Smooth muscle cell (in vitro differentiated cells): ENCODE measurements around the gene VCPKMT. TPM values are rescaled to one million over a fixed set of nuclear protein-coding genes. Genes with fewer than 3 reads are reported as not detected.

Experiments
- DNase-seq: peaks from one replicate; lab custom pipeline; 2025; ENCODE audit not compliant: unreplicated experiment; lab: John Stamatoyannopoulos, UW
- H2AFZ ChIP-seq: fragments of 200-600 bp; sonication (generic); 2 replicates; pipeline ENCODE4 v1.6.0; 2016; ENCODE audit warnings: antibody characterized with exemption, low read depth, mild to moderate bottlenecking
- H3F3A ChIP-seq: fragments of 200-600 bp; sonication (generic); 2 replicates; pipeline ENCODE4 v1.6.0; 2017; ENCODE audit warnings: antibody characterized with exemption, low read depth
- H3K27ac ChIP-seq: fragments of 200-600 bp; sonication (generic); 2 replicates; pipeline ENCODE4 v1.5.1; 2016; ENCODE audit warnings: low read depth, mild to moderate bottlenecking
- H3K27me3 ChIP-seq: fragments of 200-600 bp; sonication (generic); 2 replicates; pipeline ENCODE4 v1.6.1; 2016; ENCODE audit warnings: low read depth, mild to moderate bottlenecking
- H3K36me3 ChIP-seq: fragments of 200-600 bp; sonication (generic); 2 replicates; pipeline ENCODE4 v1.5.1; 2016; ENCODE audit warnings: low read depth
- H3K4me1 ChIP-seq: fragments of 200-600 bp; sonication (generic); 2 replicates; pipeline ENCODE4 v1.5.1; 2016; ENCODE audit warnings: low read depth
- H3K4me2 ChIP-seq: fragments of 200-600 bp; sonication (generic); 2 replicates; pipeline ENCODE4 v1.6.0; 2016; ENCODE audit warnings: mild to moderate bottlenecking
- H3K4me3 ChIP-seq: fragments of 200-600 bp; sonication (generic); 2 replicates; pipeline ENCODE4 v1.5.1; 2016; ENCODE audit warnings: mild to moderate bottlenecking
- H3K79me2 ChIP-seq: fragments of 200-600 bp; sonication (generic); 2 replicates; pipeline ENCODE4 v1.6.0; 2016; ENCODE audit warnings: low read depth, mild to moderate bottlenecking
- H3K9ac ChIP-seq: fragments of 200-600 bp; sonication (generic); 2 replicates; pipeline ENCODE4 v1.6.0; 2016; ENCODE audit warnings: low read depth
- H3K9me3 ChIP-seq: fragments of 200-600 bp; sonication (generic); replicated peaks from 2 replicates; pipeline ENCODE4 v1.5.1; 2016; ENCODE audit warnings: low read depth
- H4K20me1 ChIP-seq: fragments of 200-600 bp; sonication (generic); 2 replicates; pipeline ENCODE4 v1.6.0; 2016; ENCODE audit warnings: low read depth
- WGBS: methylation state at CpG from one replicate; pipeline ENCODE4 v1.1.7; 2016; ENCODE audit warnings: low lambda C conversion rate; 5-methylcytosine and 5-hydroxymethylcytosine counted together
- polyA plus RNA-seq: library from polyadenylated mRNA; unstranded; fragments of >200 nt; fragmentation: Nextera tagmentation; extraction: Ambion mirVana; gene quantifications from 2 replicates; pipeline ENCODE4 v1.2.1, GENCODE V29; 2016
- total RNA-seq: library from RNA; depleted of rRNA; stranded (reverse); fragments of >200 nt; gene quantifications from 2 replicates; pipeline ENCODE4 v1.2.3, GENCODE V29; 2014
- TF ChIP-seq, protein P1 (sequence below): fragments of 200-600 bp; sonication (generic); IDR thresholded peaks from 2 replicates; pipeline ENCODE4 v1.5.1; 2017; ENCODE audit warnings: borderline replicate concordance, mild to moderate bottlenecking, antibody characterized with exemption; ENCODE audit not compliant: insufficient read depth, poor library complexity, severe bottlenecking

The VCPKMT gene
- total and polyA plus RNA-seq, 2 experiments from 2014 or later, result 13.0 to 17.0 TPM

GRCh38 chr14:50110323-50111037 is 5.9 kb downstream of the VCPKMT start:
- H3F3A ChIP-seq, result peaks cover 24% of the 10 kb centered on the region
- H3K4me1 ChIP-seq, result peaks cover under 1% of the 10 kb centered on the region
- H3K36me3 ChIP-seq, result no peaks in the 10 kb centered on the region
- H3K27ac ChIP-seq, result no peak overlapping the region
- 87% methylated on average over 4 of the region's 4 CpGs for WGBS
- no peak overlapping the region for H3K4me2 ChIP-seq
- no peak overlapping the region for H2AFZ ChIP-seq
- TF ChIP-seq, protein P1, sequence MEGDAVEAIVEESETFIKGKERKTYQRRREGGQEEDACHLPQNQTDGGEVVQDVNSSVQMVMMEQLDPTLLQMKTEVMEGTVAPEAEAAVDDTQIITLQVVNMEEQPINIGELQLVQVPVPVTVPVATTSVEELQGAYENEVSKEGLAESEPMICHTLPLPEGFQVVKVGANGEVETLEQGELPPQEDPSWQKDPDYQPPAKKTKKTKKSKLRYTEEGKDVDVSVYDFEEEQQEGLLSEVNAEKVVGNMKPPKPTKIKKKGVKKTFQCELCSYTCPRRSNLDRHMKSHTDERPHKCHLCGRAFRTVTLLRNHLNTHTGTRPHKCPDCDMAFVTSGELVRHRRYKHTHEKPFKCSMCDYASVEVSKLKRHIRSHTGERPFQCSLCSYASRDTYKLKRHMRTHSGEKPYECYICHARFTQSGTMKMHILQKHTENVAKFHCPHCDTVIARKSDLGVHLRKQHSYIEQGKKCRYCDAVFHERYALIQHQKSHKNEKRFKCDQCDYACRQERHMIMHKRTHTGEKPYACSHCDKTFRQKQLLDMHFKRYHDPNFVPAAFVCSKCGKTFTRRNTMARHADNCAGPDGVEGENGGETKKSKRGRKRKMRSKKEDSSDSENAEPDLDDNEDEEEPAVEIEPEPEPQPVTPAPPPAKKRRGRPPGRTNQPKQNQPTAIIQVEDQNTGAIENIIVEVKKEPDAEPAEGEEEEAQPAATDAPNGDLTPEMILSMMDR, result no peak
- H3K79me2 ChIP-seq, result peaks cover 22% of the 10 kb centered on the region
- no peak overlapping the region for H3K9ac ChIP-seq
- H4K20me1 ChIP-seq, result no peaks in the 10 kb centered on the region
- no peak for DNase-seq
- H3K9me3 ChIP-seq, result no peaks in the 10 kb centered on the region
- H3K4me3 ChIP-seq, result no peak overlapping the region
- no peaks in the 10 kb centered on the region for H3K27me3 ChIP-seq

GRCh38 chr14:50109342-50109741 is 7.0 kb downstream of the VCPKMT start:
- H3K27me3 ChIP-seq, result no peaks in the 10 kb centered on the region
- no peaks in the 10 kb centered on the region for H3K36me3 ChIP-seq
- H3K27ac ChIP-seq, result no peak overlapping the region
- H4K20me1 ChIP-seq, result no peaks in the 10 kb centered on the region
- H2AFZ ChIP-seq, result no peak overlapping the region
- TF ChIP-seq, protein P1, result peak; percentile 31
- H3K4me3 ChIP-seq, result no peak overlapping the region
- 89% methylated on average over 6 of the region's 6 CpGs for WGBS
- no peak overlapping the region for H3K4me2 ChIP-seq
- no peak for DNase-seq
- H3F3A ChIP-seq, result peaks cover 24% of the 10 kb centered on the region
- H3K9ac ChIP-seq, result no peak overlapping the region
- H3K79me2 ChIP-seq, result peaks cover 12% of the 10 kb centered on the region
- no peaks in the 10 kb centered on the region for H3K9me3 ChIP-seq
- H3K4me1 ChIP-seq, result no peaks in the 10 kb centered on the region

- DNase-seq, result no peak
- no peaks in the 10 kb centered on the region for H3K36me3 ChIP-seq
- H3K9me3 ChIP-seq, result no peaks in the 10 kb centered on the region
- peaks cover 24% of the 10 kb centered on the region for H3F3A ChIP-seq
- 87% methylated on average over 2 of the region's 2 CpGs for WGBS
- no peaks in the 10 kb centered on the region for H4K20me1 ChIP-seq
- H3K4me2 ChIP-seq, result no peak overlapping the region
- H2AFZ ChIP-seq, result no peak overlapping the region
- peak overlapping the region; percentile 42 for H3K27ac ChIP-seq
- peaks cover 4% of the 10 kb centered on the region for H3K4me1 ChIP-seq
- no peak overlapping the region for H3K4me3 ChIP-seq
- H3K27me3 ChIP-seq, result no peaks in the 10 kb centered on the region
- H3K9ac ChIP-seq, result no peak overlapping the region
- peaks cover under 1% of the 10 kb centered on the region for H3K79me2 ChIP-seq
- TF ChIP-seq, protein P1, result no peak
Measured at GRCh38 chr14:50107850-50108249, 8.5 kb downstream of the VCPKMT start.

DNA sequence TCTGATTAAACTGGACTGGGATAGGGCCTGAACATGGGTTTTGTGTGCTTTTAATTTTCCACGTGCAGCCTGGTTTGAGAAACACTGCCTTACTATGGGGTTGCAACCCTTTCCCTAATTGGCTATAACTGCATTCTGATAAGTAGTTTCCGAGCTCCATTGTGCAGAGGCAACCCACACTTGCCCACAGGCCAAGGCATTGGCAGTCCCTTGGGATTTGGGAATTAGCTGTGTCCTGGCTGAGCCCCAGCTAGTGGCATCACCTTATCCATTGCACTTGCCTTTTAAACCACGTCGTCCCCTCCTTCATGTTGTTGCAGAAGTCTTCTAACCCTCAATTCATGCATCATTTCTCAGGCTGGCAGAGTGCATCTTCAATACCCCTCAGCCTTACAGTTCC is 10.2 kb downstream of the VCPKMT start:
- DNase-seq, result no peak
- 83% methylated on average over 4 of the region's 4 CpGs for WGBS
- H4K20me1 ChIP-seq, result no peaks in the 10 kb centered on the region
- H3K4me3 ChIP-seq, result no peak overlapping the region
- H3K9me3 ChIP-seq, result no peaks in the 10 kb centered on the region
- H3K79me2 ChIP-seq, result no peaks in the 10 kb centered on the region
- peaks cover 24% of the 10 kb centered on the region for H3F3A ChIP-seq
- H3K27me3 ChIP-seq, result no peaks in the 10 kb centered on the region
- H3K27ac ChIP-seq, result no peak overlapping the region
- H2AFZ ChIP-seq, result no peak overlapping the region
- TF ChIP-seq, protein P1, result no peak
- H3K4me1 ChIP-seq, result peaks cover 4% of the 10 kb centered on the region
- no peaks in the 10 kb centered on the region for H3K36me3 ChIP-seq
- no peak overlapping the region for H3K4me2 ChIP-seq
- no peak overlapping the region for H3K9ac ChIP-seq
